PC-3 (cell line): Measurements from ENCODE around the gene MYO3B.

Source experiments
- EZH2 ChIP-seq: fragments of 300-600 bp; sonication (generic); IDR thresholded peaks from one replicate; pipeline ENCODE4 v1.6.1; 2017; ENCODE audit warnings: antibody characterized with exemption, mild to moderate bottlenecking, low read length; ENCODE audit not compliant: unreplicated experiment
- EZH2phosphoT487 ChIP-seq: fragments of 300-600 bp; sonication (generic); IDR thresholded peaks from 2 replicates; pipeline ENCODE4 v1.6.1; 2018; ENCODE audit warnings: mild to moderate bottlenecking, antibody characterized with exemption, low read length, borderline replicate concordance
- TF ChIP-seq, protein P1 (sequence below): fragments of 300-600 bp; sonication (generic); conservative IDR thresholded peaks from 2 replicates; pipeline ENCODE4 v1.5.1; 2017; ENCODE audit warnings: antibody characterized with exemption, low read depth, mild to moderate bottlenecking, low read length

DNA sequence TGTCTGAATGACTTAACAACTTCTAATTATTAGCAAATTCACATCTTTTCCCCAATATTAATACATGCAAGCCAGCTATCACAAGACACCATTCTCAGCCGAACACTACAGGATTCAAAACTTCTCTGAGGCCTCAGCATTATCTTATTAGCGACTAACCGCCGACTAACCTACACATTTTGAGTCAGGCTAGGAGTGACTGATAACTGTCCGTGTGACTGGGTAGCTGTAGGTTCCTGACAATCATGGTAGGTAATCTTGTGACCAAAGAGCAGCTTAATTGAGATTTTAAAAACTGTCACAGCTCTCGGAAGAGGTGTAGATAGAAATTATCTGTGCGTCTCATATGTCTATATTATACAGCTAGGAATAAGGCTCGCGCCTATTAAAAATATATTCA lies 493.1 kb downstream of the MYO3B start:
- TF ChIP-seq, protein P1, sequence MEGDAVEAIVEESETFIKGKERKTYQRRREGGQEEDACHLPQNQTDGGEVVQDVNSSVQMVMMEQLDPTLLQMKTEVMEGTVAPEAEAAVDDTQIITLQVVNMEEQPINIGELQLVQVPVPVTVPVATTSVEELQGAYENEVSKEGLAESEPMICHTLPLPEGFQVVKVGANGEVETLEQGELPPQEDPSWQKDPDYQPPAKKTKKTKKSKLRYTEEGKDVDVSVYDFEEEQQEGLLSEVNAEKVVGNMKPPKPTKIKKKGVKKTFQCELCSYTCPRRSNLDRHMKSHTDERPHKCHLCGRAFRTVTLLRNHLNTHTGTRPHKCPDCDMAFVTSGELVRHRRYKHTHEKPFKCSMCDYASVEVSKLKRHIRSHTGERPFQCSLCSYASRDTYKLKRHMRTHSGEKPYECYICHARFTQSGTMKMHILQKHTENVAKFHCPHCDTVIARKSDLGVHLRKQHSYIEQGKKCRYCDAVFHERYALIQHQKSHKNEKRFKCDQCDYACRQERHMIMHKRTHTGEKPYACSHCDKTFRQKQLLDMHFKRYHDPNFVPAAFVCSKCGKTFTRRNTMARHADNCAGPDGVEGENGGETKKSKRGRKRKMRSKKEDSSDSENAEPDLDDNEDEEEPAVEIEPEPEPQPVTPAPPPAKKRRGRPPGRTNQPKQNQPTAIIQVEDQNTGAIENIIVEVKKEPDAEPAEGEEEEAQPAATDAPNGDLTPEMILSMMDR: no peak
- TF ChIP-seq EZH2 (no peak), EZH2phosphoT487 (no peak)
